ENCODE measurements around the gene IGF2.

The IGF2 gene

DNA sequence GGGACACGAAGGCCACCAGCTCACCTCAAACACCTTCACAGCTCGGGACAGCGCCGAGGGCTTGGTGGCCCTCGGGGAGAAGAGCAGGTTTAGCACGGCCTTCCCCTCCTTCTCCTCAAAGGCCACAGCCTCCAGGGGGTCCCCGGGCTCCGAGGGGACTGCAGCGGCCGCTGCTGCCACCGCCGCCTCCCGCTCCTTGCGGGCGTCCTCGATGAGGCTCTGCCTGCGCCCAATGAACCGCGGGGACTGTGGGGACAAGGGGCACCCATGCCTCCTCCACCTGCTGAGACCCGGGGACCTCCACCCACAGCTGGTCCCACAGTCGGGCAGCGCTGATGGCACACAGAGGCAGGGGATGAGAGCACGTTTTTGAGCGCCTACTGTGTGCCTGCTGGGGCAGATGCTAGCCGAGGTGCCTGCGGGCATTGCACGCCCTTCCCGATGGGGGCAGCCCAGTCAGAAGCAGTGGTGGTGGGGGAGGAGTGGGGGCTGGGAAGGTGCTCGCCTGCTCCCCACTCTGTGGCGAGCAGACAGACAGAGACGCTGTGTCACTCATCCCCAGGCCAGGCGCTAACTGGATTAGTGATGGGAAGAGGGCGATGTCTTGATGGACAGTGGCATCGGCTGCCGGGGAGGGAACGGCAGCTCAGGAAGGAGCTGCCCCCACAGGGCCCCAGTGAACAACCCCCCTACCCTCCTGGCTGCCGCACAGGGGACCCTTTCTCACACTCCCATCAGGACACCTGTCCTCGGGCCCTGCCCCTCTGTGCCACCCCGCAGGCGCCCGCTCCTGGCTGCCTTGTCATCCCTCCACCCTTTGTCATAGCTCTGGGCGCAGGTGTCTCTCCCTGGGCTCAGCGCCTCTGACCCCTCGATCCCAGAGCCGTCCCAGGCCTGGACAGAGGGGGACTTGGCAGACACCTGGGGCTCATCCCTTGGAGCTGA lies 30.7 kb upstream of the IGF2 start:
- no peak for DNase-seq

DNA sequence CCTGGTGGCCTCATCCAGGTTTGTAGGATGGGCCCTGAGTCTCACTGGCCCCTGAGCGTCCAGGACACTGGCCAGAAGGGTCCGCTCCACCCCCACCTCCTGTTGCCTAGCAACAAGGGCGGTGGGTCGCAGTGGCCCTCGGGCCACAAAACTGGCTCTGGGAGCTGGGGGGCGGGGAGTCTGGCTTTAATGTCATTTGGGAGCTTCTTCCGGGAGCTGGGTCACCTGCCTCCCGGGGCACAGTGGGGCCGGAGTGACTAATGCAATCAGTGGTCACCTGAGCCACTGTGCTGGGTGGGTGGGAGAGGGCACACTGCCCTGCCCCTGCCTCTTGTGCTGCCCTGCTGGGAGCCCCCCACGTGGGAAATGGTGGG lies 29.8 kb upstream of the IGF2 start:
- no peak for DNase-seq

DNA sequence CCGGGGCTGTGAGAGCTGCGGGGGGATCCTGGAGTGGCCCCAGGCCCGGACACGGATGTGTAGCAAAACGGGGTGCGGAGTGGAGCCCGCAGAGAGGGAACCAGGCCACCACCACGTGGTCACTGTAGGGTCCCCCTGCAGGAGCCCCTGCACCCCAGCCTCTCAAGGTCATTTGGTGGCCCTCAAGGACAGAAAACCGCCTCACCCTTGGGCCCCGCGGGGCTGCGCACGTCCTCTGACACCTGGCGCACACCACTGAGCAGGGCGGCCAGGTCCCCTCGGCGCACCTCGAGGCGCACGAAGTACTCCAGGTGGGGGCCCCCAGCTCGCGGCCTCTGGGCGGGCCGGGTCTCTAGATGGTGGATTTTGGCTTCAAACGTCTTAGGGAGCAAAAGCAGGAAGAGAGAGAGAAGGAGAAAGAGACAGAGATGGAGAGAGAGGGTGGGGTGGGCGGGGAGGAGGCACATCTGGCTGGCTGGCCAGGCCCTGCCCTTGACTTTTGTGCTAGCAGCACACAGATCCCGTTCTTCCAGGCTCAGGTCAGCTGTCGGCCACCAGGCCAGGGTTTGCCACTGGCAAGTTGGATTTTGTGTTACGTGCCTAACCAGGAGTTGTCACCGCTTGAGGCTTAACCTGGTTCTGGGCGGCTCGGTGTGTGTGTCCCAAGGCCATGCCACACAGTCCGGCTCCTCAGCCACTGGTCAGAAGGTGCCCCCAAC lies 29.3 kb upstream of the IGF2 start:
- DNase-seq = no peak

DNA sequence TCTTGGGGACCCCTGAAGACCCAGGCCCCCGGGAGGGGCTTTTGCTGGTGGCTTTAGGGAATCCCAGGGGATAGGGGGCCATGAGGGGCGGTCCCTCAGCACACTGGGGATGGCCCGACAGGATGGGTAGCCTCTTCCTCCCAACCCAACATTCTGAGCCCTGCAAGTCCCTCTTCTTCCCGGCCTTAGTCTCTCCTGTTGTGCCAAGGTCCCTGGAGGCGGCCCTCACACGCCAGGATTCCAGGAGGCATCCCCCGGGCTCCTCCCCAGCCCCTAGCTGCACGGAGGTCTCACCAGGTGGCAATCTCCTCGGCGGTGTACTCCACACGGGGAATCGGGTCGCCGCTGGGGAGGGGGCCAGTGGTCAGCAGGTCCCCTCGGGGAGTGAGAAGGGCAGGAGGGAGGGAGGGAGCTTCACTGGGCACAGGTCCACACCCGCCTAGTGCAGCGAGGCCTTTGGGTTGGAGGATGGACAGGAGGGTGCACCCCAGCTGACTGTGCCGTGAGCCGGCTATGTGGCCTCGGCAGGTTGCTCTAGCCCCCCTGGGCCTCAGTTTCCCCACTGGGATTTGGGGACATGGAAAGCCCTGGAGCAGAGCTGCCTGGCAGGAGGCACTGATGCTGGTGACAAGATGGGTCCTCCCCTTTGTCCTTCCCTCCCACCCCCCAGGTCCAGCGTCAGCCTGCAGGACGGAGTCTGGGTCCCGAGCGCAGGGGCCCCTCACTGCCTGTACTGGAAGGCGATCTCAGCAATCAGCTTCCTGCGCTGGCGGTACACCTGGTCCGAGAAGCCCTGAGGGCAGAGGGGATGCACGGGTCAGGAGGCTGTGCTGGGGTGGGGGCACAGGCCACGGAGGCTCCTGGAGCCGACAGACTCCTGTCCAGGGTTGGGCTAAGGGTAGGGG lies 28.2 kb upstream of the IGF2 start:
- no peak for DNase-seq

DNA sequence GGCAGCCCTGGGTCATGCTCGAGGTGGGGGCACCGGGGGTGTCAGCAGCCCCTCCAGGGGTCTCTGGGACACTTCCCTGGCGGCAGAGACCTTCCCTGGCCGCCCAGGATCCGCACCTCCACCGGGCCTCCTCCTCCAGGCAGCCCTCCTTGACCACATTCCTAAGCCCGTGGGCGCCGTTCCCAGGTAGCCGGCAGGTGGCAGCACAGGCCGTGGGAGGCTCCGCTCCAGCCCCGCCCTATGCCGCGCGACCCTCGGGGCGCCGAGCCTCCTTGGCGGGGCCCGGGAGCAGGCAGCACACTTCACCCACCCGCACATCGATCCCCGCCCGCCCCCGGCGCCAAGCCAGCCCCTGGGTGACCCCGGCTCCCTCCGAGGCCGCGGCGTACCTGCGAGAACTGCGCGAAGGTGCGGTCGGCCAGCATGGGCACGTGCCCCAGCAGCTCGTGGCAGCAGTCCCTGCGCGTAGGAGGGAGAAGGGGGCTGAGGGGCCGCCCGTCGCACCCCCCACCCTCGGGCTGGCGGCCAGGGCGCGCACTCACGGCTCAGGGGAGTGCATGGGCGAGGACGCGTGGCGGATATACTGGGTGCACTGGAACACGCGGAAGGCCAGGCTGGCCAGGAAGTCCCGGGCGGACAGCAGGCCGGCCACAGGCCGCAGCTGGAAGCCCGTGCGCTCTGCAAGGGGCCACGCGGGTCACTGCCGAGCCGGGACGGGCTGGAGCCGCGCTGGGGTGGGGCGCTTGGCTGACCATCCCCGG lies 27.1 kb upstream of the IGF2 start:
- DNase-seq = no peak

DNA sequence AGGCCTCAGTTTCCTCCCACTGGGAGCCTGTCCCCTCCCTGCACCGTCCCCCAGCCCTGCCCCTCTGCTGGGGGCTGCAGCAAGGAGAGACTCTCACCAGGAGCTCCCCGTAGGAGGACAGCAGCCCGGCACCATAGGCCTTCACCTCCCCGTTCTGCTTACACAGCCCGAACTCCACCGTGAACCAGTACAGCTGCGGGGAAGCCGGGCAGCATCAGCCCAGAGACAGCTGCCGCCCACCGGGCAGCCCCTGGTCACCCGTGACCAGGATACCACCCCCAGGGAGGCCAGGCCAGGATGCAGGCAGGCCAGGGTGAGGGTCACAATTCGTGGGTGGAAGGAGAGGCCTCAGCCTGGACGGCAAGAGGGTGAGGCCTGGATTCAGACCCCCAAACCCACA lies 26.4 kb upstream of the IGF2 start:
- DNase-seq = no peak

DNA sequence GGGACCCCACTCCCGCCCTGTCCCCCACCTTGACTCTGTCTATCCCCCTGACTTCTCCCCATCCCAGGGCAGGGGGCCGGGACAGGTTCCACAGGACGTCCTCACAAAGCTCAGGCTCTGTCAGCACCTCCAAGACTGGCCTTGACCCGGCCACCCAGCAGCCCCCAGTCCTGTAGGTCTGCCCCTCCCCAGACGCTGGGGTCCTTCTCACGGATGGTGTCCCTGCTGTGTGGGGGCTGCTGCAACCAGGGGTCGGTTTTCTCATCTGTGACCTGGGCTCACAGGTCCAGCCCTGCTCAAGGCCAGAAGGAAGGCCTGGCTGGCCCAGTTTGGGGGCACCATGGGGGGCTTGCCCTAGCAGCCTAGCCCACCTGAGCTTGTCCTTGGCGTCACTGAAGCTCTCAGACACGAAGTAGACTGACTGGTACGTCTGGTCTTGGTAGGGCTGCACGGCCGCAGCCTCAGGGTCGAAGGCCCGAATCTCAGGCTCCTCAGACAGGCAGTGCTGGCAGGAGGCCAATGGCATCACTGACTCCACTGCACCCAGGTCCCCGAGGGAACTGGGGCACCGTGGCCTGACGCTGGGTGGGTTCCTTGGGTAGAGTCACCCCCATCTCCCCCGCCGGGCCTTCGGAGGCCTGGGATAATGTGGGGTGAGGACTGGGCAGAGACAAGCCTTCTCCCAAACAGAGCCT lies 25.8 kb upstream of the IGF2 start:
- DNase-seq = no peak

DNA sequence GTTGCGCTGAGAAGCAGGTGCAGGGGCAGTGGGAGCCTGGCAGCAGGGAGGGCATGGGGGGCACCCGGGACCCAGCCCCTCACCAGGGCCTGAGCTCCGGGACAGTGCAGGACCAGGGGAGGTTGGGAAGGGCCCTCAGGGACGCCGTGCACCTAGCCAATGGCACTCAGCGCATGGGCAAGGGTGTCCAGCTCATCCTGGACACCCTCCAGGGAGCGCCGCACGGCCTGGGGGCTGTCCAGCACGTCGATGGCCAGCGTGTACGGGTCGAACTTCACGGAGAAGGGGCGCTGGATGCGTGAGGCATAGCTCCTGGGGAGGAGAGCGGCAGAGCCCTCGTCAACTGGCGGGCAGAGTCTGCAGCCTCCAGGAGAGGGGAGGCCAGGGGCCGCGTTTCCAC lies 24.9 kb upstream of the IGF2 start:
- DNase-seq = no peak

DNA sequence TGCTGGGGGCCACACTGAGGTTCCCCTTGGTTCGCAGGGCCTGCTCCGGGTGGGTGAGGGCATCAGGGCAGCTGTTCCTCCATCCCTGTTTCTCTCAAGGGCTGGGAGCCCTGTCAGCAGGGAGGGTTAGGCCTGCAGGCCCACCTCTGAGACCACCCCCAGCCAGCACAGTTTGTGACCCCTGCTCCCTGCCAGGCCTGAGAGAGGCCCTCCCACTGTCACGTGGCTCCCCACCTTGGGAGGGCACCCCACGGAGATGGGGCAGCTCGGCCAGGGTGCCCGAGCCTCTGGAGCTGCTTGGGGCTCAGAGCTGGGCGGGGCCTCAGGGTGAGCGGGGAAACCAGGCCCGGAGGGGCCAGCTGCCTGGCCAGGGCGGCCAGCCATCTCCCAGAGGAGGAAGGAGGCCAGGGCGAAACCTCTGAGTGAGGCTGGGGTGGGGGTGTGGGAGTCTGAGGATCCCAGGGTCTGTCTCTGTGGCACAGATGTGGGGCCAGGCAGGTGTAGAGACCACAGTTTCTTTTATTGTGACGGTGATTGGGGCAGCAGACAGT lies 24.3 kb upstream of the IGF2 start:
- no peak for DNase-seq

DNA sequence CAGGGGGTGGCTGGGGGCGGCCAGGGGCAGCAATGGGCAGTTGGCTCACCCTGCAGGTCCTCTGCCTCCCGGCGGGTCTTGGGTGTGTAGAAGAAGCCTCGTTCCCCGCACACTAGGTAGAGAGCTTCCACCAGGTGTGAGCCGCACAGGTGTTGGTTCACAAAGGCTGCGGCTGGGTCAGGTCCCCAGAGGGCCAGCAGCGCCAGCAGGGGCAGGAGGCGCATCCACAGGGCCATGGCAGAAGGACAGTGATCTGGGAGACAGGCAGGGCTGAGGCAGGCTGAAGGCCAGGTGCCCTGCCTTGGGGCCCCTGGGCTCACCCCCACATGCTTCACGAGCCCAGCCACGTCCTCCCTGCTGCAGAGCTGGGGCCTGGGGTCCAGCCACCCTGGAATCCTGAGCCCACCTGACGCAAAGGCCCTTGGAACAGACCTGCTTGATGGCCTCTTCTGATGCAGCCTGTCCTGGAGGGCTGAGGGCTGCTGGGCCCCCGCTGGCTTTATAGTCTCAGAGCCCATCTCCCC lies 21.6 kb upstream of the IGF2 start, which contains the start of gene INS:
Gene INS (minus strand): TSS at position 474 of the 524 bp plus-strand sequence. CDS start 238 bp downstream, at position 236.
- DNase-seq = no peak

DNA sequence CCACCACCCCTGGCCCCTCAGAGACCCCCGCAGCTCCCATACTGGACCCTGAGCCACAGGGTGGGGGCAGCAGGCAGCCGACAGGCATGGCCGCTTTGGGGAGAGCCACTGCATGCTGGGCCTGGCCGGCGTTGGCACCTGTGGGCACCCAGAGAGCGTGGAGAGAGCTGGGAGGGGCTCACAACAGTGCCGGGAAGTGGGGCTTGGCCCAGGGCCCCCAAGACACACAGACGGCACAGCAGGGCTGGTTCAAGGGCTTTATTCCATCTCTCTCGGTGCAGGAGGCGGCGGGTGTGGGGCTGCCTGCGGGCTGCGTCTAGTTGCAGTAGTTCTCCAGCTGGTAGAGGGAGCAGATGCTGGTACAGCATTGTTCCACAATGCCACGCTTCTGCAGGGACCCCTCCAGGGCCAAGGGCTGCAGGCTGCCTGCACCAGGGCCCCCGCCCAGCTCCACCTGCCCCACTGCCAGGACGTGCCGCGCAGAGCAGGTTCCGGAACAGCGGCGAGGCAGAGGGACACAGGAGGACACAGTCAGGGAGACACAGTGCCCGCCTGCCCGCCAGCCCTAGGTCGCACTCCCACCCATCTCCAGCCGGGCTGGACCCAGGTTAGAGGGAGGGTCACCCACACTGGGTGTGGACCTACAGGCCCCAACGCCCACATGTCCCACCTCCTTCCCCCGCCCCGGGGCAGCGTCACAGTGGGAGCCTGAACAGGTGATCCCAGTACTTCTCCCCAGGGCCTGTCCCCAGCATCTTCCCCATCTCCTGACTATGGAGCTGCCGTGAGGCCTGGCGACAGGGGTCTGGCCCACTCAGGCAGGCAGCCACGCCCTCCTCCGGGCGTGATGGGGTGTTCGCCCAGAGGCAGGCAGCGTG lies 20.6 kb upstream of the IGF2 start:
- DNase-seq = no peak

DNA sequence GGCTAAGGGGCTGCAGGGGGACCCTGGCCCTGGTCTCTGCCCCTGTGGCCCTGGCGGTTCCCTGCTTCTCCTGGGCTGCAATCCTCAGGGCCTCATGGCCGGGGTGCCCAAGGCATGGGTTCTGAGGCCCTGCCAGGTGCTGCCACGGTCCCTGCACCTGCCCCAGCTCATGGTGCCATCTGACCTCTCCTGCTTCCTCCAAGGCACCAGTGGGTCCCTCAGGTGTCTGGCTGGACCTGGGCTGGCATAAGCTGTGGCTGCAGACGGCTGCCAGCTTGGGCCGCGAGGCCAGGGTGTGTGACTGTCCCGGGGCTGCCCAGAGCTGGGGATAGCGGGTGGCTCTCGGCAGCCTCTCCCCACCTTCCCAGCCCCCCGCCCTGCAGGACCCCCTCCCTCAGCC lies 19.8 kb upstream of the IGF2 start:
- no peak for DNase-seq

DNA sequence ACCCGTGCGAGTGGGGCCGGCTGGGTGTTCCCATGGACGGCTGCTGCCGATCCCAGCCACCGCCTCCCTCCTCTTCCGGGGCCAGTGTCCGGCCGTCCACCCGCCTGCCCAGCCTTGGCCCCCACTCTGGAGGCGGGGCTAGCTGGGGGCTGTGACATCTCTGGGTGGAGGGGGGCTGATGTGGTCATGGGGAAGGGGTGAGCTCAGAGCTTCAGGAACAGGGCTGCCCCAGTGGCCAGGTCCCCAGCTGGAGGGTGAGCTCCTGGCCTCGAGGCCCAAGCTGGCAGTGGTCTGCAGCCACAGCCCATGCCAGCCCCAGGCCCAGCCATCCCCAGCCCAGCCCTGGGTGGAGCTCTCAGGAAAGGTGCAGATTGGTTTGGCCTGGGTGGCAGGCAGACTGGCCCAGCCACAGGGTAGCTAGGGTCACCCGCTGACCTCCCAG lies 19.1 kb upstream of the IGF2 start:
- DNase-seq = no peak

DNA sequence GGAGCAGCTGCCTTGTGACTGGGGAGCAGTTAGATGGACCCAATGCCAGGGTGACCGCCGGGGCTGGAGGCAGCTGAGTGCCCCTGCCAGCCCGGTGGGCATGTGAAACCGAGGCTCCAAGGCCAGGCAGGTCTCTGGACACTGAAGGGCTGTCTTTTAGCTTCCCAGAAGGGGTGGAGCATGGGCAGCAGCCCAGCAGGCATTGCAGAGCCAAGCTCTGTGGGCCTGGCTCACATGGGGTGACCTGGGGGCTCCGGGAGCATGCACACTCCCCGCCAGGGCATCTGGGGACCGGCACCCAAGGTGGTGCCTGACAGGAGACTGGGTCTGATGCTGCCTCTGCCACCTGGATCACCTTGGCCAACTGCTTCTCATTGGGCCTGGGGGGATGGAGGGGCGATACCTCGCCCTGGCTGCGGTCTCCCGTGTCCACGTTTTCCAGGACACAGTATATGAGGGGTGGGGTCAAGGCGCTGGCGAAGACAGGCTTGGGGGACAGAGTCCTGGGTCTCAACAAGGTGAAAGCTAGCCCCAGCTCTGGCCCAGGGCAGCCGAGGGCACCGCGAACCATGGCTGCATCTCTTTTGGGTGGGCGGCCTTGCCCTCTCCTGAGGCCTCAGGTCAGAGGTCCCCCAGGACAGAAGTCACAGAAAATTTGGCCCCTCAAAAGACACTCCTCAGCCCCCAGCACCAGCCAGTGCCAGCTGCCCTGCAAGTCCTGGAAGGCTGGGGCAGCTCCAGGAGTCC lies 18.3 kb upstream of the IGF2 start:
- DNase-seq = no peak

DNA sequence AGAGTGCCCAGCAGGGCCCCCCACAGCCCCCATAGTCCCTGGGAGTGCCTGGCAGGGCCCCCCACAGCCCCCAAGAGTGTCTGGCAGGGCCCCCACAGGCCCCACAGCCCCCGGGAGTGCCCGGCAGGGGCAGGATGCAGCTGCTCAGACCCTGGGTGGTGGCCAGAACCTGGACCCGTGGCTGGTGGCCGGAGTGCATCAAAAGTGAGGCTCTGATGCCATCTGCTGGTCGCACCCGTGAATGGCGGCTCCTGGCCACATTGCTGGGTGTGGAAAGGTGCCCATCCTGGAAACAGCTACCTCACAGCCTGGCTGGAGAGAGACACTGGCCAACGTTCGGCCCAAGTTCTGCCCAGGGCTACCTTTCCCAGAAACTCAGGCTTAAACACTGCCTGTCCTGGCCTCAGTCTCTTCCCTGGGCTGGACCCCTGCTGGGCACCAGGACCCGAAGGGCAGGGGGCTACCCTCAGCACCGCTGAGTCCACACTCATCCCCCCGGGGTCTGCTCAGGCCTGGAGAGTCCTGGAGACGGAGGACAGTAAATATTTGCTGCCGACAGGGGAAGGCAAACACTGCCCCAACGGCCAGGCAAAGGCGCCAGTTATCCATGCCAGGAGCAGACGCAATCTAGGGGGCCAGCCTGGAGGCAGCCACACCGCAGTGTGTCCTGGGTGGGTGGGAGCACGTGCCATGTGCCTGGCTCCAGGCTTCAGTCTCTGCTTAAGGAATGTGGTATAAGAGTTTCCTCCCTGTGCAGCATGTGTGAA lies 17.4 kb upstream of the IGF2 start:
- DNase-seq = no peak

DNA sequence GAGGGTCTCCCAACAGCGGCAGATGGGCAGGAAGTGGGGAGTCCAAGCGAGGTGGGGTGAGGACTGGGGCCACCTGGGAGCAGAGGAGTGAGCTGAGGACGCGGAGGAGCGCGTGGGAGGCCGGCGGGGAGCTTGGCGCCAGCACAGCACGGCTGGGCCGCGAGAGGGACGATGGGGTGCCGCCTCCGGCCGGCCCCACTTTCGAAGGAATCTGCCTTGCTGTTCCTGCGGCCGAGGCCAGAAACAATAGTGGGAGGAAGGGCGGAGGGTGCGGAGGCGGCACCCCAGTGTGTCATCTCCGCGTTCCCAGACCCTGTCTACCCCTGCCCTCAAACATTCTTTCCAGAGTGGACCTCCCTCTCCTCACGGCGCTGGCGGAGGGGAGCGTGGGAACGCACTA lies 16.3 kb upstream of the IGF2 start:
- DNase-seq = no peak

DNA sequence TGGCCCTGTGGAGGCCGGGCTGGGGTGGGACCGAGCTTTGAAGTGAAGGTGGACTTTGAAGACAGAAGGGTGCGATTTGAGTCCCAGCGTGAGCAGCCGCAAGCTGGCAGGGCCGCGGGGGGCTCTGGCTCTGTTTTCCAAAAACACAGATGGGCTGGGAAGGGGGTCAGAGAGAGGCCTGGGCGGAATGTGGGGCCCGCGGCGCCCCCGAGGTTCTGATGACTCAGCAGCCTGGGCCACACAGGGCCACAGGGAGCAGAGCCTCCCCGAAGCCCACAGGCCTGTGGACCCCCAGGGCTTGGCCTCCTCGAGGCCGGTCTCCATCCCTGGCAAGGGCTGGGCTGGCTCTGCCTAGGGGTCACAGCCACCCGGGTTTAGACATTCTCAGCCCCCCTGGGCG lies 15.7 kb upstream of the IGF2 start:
- no peak for DNase-seq

DNA sequence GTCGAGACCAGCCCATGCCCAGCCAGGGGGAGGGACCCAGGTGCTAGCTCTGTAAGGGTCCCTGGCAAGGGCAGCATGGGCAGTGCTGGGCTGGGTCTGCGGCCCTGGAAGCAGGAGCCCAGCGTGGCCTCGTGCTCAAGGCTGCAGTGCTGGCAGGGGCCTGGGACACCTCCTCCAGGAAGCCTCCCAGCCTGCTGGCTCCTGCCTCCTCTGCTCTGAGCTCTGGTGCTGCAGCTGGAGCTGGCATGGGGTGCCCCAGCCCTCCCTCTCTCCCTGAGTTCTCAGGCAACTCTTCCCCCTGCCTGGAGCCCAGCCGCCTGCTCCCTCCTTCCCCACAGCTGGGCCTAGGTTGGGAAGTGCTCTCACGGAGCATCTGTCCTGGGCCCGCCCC lies 15.0 kb upstream of the IGF2 start:
- DNase-seq = no peak

All from SIG-M5 (cell line).